ENCODE measurements around the gene DOCK6. TPM values are rescaled to one million over a fixed set of nuclear protein-coding genes. Genes with fewer than 3 reads are reported as not detected.
A peak's percentile ranks its signal among the peaks of the same experiment; 100 is the strongest.

DOCK6 gene
- total and polyA plus RNA-seq, 2 of the 13 experiments (the other 11 are each of a cell fraction or from before 2014, with no cell fraction given) = 5.4 to 38.1 TPM

GRCh38 chr19:11236324-11237301 lies 25.7 kb downstream of the DOCK6 start (continued):
- TF ChIP-seq ZNF318 (CRISPR knock-in tag; IDR thresholded peaks at IDR 0.05) (peak; percentile 87), ZBTB10 (CRISPR knock-in tag; IDR thresholded peaks at IDR 0.05; ENCODE audit: borderline replicate concordance) (peak; percentile 91), TBX3 (IDR thresholded peaks at IDR 0.05; ENCODE audit: borderline replicate concordance) (no peak), RBM39 (IDR thresholded peaks at IDR 0.05; ENCODE audit: low read depth, low read length, poor library complexity, severe bottlenecking) (peak; percentile 42), ZNF3 (CRISPR knock-in tag; IDR thresholded peaks at IDR 0.05) (no peak; the same call in 1 of the 2 replicates), KIAA2018 (CRISPR knock-in tag; IDR thresholded peaks at IDR 0.05; ENCODE audit: borderline replicate concordance) (peak; percentile 57; the same call in 1 of the 2 replicates), SIN3B (IDR thresholded peaks at IDR 0.05; ENCODE audit: low read length) (no peak)

Measured in HepG2 (cell line).